ENCODE results near the gene CPA5.

CPA5 gene

GRCh38 chr7:130352194-130353074 lies 7.8 kb downstream of the CPA5 start:
- DNase-seq (ENCODE audit: low read depth), result no peak
- TF ChIP-seq CTCF (IDR thresholded peaks at IDR 0.05; ENCODE audit: insufficient read depth, low read depth, low read length, missing control alignments), result no peak
- H3K4me3 ChIP-seq (ENCODE audit: low read depth, low read length), result no peak overlapping the region

- TF ChIP-seq CTCF (IDR thresholded peaks at IDR 0.05; ENCODE audit: insufficient read depth, low read depth, low read length, missing control alignments), result no peak
- no peak for DNase-seq (ENCODE audit: low read depth)
These were observed 8.6 kb downstream of the CPA5 start for GRCh38 chr7:130353196-130353595.

GRCh38 chr7:130356121-130356875 lies 11.7 kb downstream of the CPA5 start:
- no peak for DNase-seq (ENCODE audit: low read depth)
- H3K4me3 ChIP-seq (ENCODE audit: low read depth, low read length), result no peak overlapping the region

More at GRCh38 chr7:130353196-130353595, 8.6 kb downstream of the CPA5 start:
- H3K4me3 ChIP-seq (ENCODE audit: low read depth, low read length), result no peak overlapping the region

GRCh38 chr7:130356876-130357611 lies 12.4 kb downstream of the CPA5 start:
- TF ChIP-seq CTCF (IDR thresholded peaks at IDR 0.05; ENCODE audit: insufficient read depth, low read depth, low read length, missing control alignments), result no peak
- H3K4me3 ChIP-seq (ENCODE audit: low read depth, low read length), result no peak overlapping the region
- peak; percentile 22 for DNase-seq (ENCODE audit: low read depth)

More at GRCh38 chr7:130356121-130356875, 11.7 kb downstream of the CPA5 start:
- no peak for TF ChIP-seq CTCF (IDR thresholded peaks at IDR 0.05; ENCODE audit: insufficient read depth, low read depth, low read length, missing control alignments)

GRCh38 chr7:130358471-130358870 lies 13.9 kb downstream of the CPA5 start:
- H3K4me3 ChIP-seq (ENCODE audit: low read depth, low read length), result no peak overlapping the region
- DNase-seq (ENCODE audit: low read depth), result no peak
- no peak for TF ChIP-seq CTCF (IDR thresholded peaks at IDR 0.05; ENCODE audit: insufficient read depth, low read depth, low read length, missing control alignments)

- DNase-seq (ENCODE audit: low read depth), result peak; percentile 29
- no peak for TF ChIP-seq CTCF (IDR thresholded peaks at IDR 0.05; ENCODE audit: insufficient read depth, low read depth, low read length, missing control alignments)
- no peak overlapping the region for H3K4me3 ChIP-seq (ENCODE audit: low read depth, low read length)
These were observed 14.8 kb downstream of the CPA5 start for GRCh38 chr7:130359276-130359857.
